NCI-H2029 (cell line): Measurements from ENCODE around the gene MIEF2.
"Not testable (repeated sequence)": the region's sequence is repeated elsewhere in the genome, so short reads cannot be mapped to it uniquely, and the experiment has no call there.

Source experiments
- DNase-seq: peaks from one replicate; lab custom pipeline; 2025; lab: John Stamatoyannopoulos, UW

The MIEF2 gene

GRCh38 chr17:18260332-18261145 is at the start of gene MIEF2:
TSS of gene MIEF2 (plus strand) at chr17:18260662. CDS start at chr17:18262721, 2,059 bp downstream.
- DNase-seq = peak; percentile 69

GRCh38 chr17:18213666-18214270 is 46.7 kb upstream of the MIEF2 start:
- DNase-seq = no peak

- not testable (repeated sequence) for DNase-seq
Measured at GRCh38 chr17:18216906-18217305, 43.6 kb upstream of the MIEF2 start.

GRCh38 chr17:18217412-18218015 is 42.9 kb upstream of the MIEF2 start:
- DNase-seq = no peak

GRCh38 chr17:18218756-18219415 is 41.6 kb upstream of the MIEF2 start:
- no peak for DNase-seq

GRCh38 chr17:18224053-18224386 is 36.4 kb upstream of the MIEF2 start:
- no peak for DNase-seq

- no peak for DNase-seq
Measured at GRCh38 chr17:18224387-18225120, 35.9 kb upstream of the MIEF2 start.

- DNase-seq = peak; percentile 67
Measured at GRCh38 chr17:18225121-18225641, 35.3 kb upstream of the MIEF2 start, which contains the start of gene LLGL1. TSS of gene LLGL1 (plus strand) at chr17:18225635. CDS start at chr17:18225683, 48 bp downstream.

- DNase-seq = no peak
Measured at GRCh38 chr17:18225642-18226283, 34.7 kb upstream of the MIEF2 start.

- no peak for DNase-seq
Measured at GRCh38 chr17:18226284-18226945, 34.0 kb upstream of the MIEF2 start.

GRCh38 chr17:18227635-18228034 is 32.8 kb upstream of the MIEF2 start:
- DNase-seq = no peak

GRCh38 chr17:18228176-18228682 is 32.2 kb upstream of the MIEF2 start:
- DNase-seq = no peak

GRCh38 chr17:18229254-18229653 is 31.2 kb upstream of the MIEF2 start:
- no peak for DNase-seq

GRCh38 chr17:18229771-18230170 is 30.7 kb upstream of the MIEF2 start:
- DNase-seq = no peak

- DNase-seq = no peak
Measured at GRCh38 chr17:18230288-18231141, 29.9 kb upstream of the MIEF2 start.

- no peak for DNase-seq
Measured at GRCh38 chr17:18231164-18231563, 29.3 kb upstream of the MIEF2 start.

- DNase-seq = no peak
Measured at GRCh38 chr17:18233803-18234518, 26.5 kb upstream of the MIEF2 start.

GRCh38 chr17:18234853-18235380 is 25.5 kb upstream of the MIEF2 start:
- no peak for DNase-seq
